ENCODE data around the gene ZNF804A.

GRCh38 chr2:184598002-184598315 lies 370 bp upstream of the ZNF804A start:
- TF ChIP-seq CTCF (IDR thresholded peaks at IDR 0.05; ENCODE audit: low read depth, low read length), result no peak
- TF ChIP-seq POLR2A (IDR thresholded peaks at IDR 0.05; ENCODE audit: extremely low read depth, insufficient read length), result no peak
